Stimulated activated CD8-positive, alpha-beta memory T cell treated with anti-CD3 and anti-CD28 coated beads, Interleukin-4, amount 100 ng/mL, for 24 hours (primary cell): ENCODE results near the gene ETNK2.

ENCODE experiments used
- DNase-seq: peaks from one replicate; pipeline ENCODE4 v3.0.0-alpha.2; 2020; ENCODE audit warnings: low read depth

The ETNK2 gene

GRCh38 chr1:204176049-204176448 lies 24.2 kb upstream of the ETNK2 start:
- DNase-seq, result no peak

- DNase-seq, result no peak
Observed at GRCh38 chr1:204174958-204175357, 23.1 kb upstream of the ETNK2 start.

- no peak for DNase-seq
Observed at GRCh38 chr1:204172404-204173029, 20.7 kb upstream of the ETNK2 start.

- DNase-seq, result no peak
Observed at GRCh38 chr1:204171751-204172178, 19.9 kb upstream of the ETNK2 start.

GRCh38 chr1:204170494-204171155 lies 18.8 kb upstream of the ETNK2 start:
- DNase-seq, result no peak

- DNase-seq, result no peak
Observed at GRCh38 chr1:204169858-204170257, 18.0 kb upstream of the ETNK2 start.

- DNase-seq, result no peak
Observed at GRCh38 chr1:204167730-204168129, 15.9 kb upstream of the ETNK2 start.

GRCh38 chr1:204166219-204166618 lies 14.4 kb upstream of the ETNK2 start, which contains the start of gene REN:
TSS of gene REN (minus strand) at chr1:204166337. CDS start at chr1:204166293, 44 bp downstream.
- no peak for DNase-seq

- peak; percentile 72 for DNase-seq
Observed at GRCh38 chr1:204162494-204163074, 10.7 kb upstream of the ETNK2 start.

GRCh38 chr1:204161609-204162493 lies 10.0 kb upstream of the ETNK2 start:
- no peak for DNase-seq

GRCh38 chr1:204157962-204158361 lies 6.1 kb upstream of the ETNK2 start:
- no peak for DNase-seq

GRCh38 chr1:204155881-204156280 lies 4.0 kb upstream of the ETNK2 start:
- no peak for DNase-seq

- DNase-seq, result no peak
Observed at GRCh38 chr1:204154568-204155255, 2.9 kb upstream of the ETNK2 start.

GRCh38 chr1:204153667-204154066 lies 1.8 kb upstream of the ETNK2 start:
- no peak for DNase-seq

- DNase-seq, result no peak
Observed at GRCh38 chr1:204152310-204153044, 633 bp upstream of the ETNK2 start.

- DNase-seq, result no peak
Observed at GRCh38 chr1:204150702-204151551, 917 bp downstream of the ETNK2 start.

GRCh38 chr1:204149635-204150565 lies 1.9 kb downstream of the ETNK2 start:
- DNase-seq, result no peak

- no peak for DNase-seq
Observed at GRCh38 chr1:204149107-204149506, 2.7 kb downstream of the ETNK2 start.
